Fibroblast of the conjunctiva (primary cell): Measurements from ENCODE around the gene AGRN.
"Not testable (repeated sequence)": the region's sequence is repeated elsewhere in the genome, so short reads cannot be mapped to it uniquely, and the experiment has no call there.

Experiments used
- DNase-seq: peaks from one replicate; pipeline ENCODE4 v3.0.0-alpha.2; 2010; ENCODE audit warnings: low read depth

The AGRN gene

GRCh38 chr1:1021010-1021919 is 1.3 kb downstream of the AGRN start:
- DNase-seq = peak; percentile 31

- no peak for DNase-seq
Measured at GRCh38 chr1:1021920-1022259, 2.0 kb downstream of the AGRN start.

- DNase-seq = no peak
Measured at GRCh38 chr1:1022302-1023009, 2.5 kb downstream of the AGRN start.

GRCh38 chr1:1023700-1024099 is 3.8 kb downstream of the AGRN start:
- DNase-seq = no peak

GRCh38 chr1:1024149-1024770 is 4.3 kb downstream of the AGRN start:
- no peak for DNase-seq

- no peak for DNase-seq
Measured at GRCh38 chr1:1024771-1025699, 5.1 kb downstream of the AGRN start.

GRCh38 chr1:1025730-1026129 is 5.8 kb downstream of the AGRN start:
- no peak for DNase-seq

- no peak for DNase-seq
Measured at GRCh38 chr1:1026599-1027413, 6.9 kb downstream of the AGRN start.

- DNase-seq = no peak
Measured at GRCh38 chr1:1027791-1028190, 7.9 kb downstream of the AGRN start.

GRCh38 chr1:1030867-1031658 is 11.1 kb downstream of the AGRN start:
- not testable (repeated sequence) for DNase-seq

- DNase-seq = no peak
Measured at GRCh38 chr1:1031659-1032235, 11.8 kb downstream of the AGRN start.

- no peak for DNase-seq
Measured at GRCh38 chr1:1032424-1032823, 12.5 kb downstream of the AGRN start.

- DNase-seq = no peak
Measured at GRCh38 chr1:1033009-1033587, 13.2 kb downstream of the AGRN start.

- no peak for DNase-seq
Measured at GRCh38 chr1:1033731-1034438, 14.0 kb downstream of the AGRN start.

- DNase-seq = no peak
Measured at GRCh38 chr1:1034439-1034781, 14.5 kb downstream of the AGRN start.

- no peak for DNase-seq
Measured at GRCh38 chr1:1035291-1035943, 15.5 kb downstream of the AGRN start.

- DNase-seq = no peak
Measured at GRCh38 chr1:1037366-1038327, 17.7 kb downstream of the AGRN start.
